Tibial artery (tissue), 4 donors: ENCODE results near the gene GRAP2.

Source experiments
- DNase-seq, 2 donors: peaks; one replicate each; pipeline ENCODE4 v3.0.0-alpha.2; 2019
- H3K27ac ChIP-seq, 2 donors: fragments of 200-600 bp; sonication (generic) in 1 of 2; 1 replicate in 1 of 2; 2 replicates in 1 of 2; pipeline ENCODE4 v1.5.1; 2018 to 2019; ENCODE audit warnings: mild to moderate bottlenecking in 1 of 2
- H3K27me3 ChIP-seq, 2 donors: fragments of 200-600 bp; sonication (generic) in 1 of 2; one replicate each; pipeline versions ENCODE4 v1.5.1 to v1.6.0; 2016 to 2019
- H3K36me3 ChIP-seq, 3 donors: fragments of 200-600 bp; sonication (generic) in 2 of 3; one replicate each; pipeline ENCODE4 v1.5.1; 2016 to 2019; ENCODE audit warnings: mild to moderate bottlenecking in 2 of 3
- H3K4me1 ChIP-seq, 4 donors: fragments of 200-600 bp; sonication (generic) in 2 of 4; 1 replicate in 3 of 4; 2 replicates in 1 of 4; pipeline ENCODE4 v1.5.1; 2016 to 2019
- H3K4me3 ChIP-seq, 2 donors: fragments of 200-600 bp; sonication (generic) in 1 of 2; 1 replicate in 1 of 2; 2 replicates in 1 of 2; pipeline ENCODE4 v1.5.1; 2018 to 2019; ENCODE audit warnings: mild to moderate bottlenecking in 2 of 2
- H3K9me3 ChIP-seq, 3 donors: fragments of 200-600 bp; sonication (generic) in 1 of 3; one replicate each; pipeline ENCODE4 v1.5.1; 2016 to 2019
- intact Hi-C: fragments of 100-400 bp; cut with DNase I; formaldehyde crosslinking; loops from one replicate; pipeline ENCODE4 v1.15.0; 2023; ENCODE audit warnings: low total_unique reads
- TF ChIP-seq, protein P1 (sequence below), 2 experiments: fragments of 200-600 bp in 1 of 2; fragments of 450-650 bp in 1 of 2; IDR thresholded peaks; one replicate each; pipeline ENCODE4 v1.5.1; 2017 to 2019; ENCODE audit warnings: antibody characterized with exemption in 2 of 2, mild to moderate bottlenecking in 1 of 2, moderate library complexity in 1 of 2

Gene GRAP2

DNA sequence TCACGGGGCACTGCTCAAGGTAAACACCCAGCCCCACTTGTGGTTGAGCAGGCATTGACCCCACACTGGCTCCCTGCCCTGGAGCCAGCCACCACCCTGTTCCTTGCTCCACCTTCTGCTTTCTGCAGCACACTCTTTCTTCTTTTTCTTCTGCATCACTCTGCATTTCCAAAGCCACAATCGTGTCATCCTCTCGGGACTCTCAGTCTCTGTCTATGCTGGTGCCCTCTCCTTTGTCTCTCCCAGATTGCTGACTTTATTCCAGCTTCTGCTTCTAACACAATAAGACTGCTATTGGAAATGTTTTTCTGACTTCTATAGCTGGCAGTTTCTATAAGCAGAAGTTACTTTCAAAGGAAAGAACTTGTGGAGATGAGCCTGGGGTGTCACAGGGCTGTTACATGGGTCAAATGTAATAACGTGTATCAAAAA lies 14.4 kb downstream of the GRAP2 start:
- Histone ChIP-seq H3K27ac (no peak overlapping the region), H3K4me3 (no peak overlapping the region), H3K4me1 (peaks cover 0 to 8% (median 2%) of the 10 kb centered on the region in 4 donors), H3K9me3 (no peaks in the 10 kb centered on the region), H3K27me3 (peaks cover 0 to 31% of the 10 kb centered on the region in 2 donors), H3K36me3 (no peaks in the 10 kb centered on the region)
- TF ChIP-seq, protein P1, sequence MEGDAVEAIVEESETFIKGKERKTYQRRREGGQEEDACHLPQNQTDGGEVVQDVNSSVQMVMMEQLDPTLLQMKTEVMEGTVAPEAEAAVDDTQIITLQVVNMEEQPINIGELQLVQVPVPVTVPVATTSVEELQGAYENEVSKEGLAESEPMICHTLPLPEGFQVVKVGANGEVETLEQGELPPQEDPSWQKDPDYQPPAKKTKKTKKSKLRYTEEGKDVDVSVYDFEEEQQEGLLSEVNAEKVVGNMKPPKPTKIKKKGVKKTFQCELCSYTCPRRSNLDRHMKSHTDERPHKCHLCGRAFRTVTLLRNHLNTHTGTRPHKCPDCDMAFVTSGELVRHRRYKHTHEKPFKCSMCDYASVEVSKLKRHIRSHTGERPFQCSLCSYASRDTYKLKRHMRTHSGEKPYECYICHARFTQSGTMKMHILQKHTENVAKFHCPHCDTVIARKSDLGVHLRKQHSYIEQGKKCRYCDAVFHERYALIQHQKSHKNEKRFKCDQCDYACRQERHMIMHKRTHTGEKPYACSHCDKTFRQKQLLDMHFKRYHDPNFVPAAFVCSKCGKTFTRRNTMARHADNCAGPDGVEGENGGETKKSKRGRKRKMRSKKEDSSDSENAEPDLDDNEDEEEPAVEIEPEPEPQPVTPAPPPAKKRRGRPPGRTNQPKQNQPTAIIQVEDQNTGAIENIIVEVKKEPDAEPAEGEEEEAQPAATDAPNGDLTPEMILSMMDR (IDR thresholded peaks at IDR 0.05) = no peak
- intact Hi-C loops = no loop called here
- no peak for DNase-seq

DNA sequence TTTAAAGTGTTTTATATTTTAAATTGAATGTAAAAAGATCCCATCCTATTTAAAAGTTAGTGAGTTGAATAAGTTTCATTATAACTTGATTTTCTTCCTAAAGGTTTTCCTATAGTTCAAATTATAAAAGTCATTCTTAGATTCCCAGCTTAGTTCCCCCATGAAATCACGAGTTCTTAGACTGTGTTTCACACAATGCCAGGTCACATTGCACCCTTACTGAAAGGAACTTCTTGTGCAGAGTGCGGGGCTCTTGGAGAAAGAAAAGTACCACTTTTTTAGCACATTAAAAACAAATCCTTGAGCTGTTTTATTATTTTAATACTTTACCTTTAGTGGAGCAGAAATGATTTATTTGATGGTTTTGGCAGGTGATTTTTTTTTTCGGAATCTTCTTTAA lies 15.6 kb downstream of the GRAP2 start:
- TF ChIP-seq, protein P1 (IDR thresholded peaks at IDR 0.05) = no peak
- Histone ChIP-seq H3K27me3 (peaks cover 0 to 37% of the 10 kb centered on the region in 2 donors), H3K4me1 (peaks cover 0 to 8% (median 2%) of the 10 kb centered on the region in 4 donors), H3K4me3 (no peak overlapping the region), H3K36me3 (no peaks in the 10 kb centered on the region), H3K27ac (no peak overlapping the region), H3K9me3 (no peaks in the 10 kb centered on the region)
- no peak for DNase-seq
- intact Hi-C loops = no loop called here

DNA sequence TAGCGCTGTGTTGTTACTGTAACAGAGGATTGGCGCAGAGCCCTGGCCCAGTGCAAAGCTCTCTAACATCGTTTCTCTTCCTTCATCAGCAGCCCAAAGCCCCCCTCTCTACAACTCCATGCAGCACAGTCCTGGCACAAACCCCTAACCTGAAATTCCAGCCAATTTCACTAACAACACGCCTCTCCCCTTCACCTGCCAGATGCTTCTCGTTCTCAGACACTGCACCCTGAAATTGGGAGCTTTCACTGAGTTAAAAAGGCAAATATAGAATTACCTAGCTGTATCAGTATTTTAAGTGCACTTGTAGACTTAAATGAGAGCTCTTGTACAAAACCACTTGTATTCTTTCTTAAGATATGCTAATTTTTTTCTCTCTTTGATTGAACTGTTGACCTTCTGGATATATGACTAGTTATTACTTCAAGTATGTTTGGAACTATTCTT lies 16.3 kb downstream of the GRAP2 start:
- TF ChIP-seq, protein P1 (IDR thresholded peaks at IDR 0.05) = no peak
- Histone ChIP-seq H3K4me3 (no peak overlapping the region), H3K9me3 (no peaks in the 10 kb centered on the region), H3K27me3 (peaks cover 0 to 29% of the 10 kb centered on the region in 2 donors), H3K4me1 (peaks cover 0 to 8% (median 2%) of the 10 kb centered on the region in 4 donors), H3K27ac (no peak overlapping the region), H3K36me3 (no peaks in the 10 kb centered on the region)
- intact Hi-C loops = no loop called here
- DNase-seq = no peak

DNA sequence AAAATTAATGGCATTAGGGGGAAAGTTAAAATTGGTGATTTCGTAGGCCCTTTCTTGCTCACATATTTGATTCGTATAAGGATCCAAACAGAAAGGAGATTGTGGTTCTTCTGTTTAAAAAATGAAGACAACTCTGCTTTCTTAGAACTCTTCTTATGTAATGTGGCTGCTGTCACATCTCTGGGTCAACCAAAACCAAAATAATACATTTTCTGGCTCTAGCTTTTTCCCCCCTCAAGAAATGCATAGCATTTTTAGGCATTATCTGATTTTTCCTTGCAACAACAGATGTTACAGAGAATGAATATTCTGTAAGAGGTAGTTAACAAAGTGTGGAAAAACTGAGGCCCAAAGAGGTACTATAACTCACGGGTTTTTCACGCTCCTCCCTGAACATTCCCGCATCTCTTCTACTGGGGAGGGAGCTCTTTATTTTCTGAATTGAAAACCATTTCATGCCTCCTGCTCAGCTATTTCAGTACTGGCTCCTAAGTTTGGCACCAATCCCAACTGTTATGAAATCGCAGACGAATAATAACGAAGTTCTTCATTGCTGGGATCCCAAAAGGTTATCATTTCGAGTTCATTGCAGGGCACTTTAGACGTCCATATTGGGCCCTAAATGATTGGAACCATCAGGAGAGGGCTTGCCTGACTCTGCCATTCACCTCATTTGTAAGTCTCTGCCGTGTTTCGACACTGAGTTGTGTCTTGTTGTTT lies 17.1 kb downstream of the GRAP2 start:
- TF ChIP-seq, protein P1 (IDR thresholded peaks at IDR 0.05) = no peak
- intact Hi-C loops = no loop called here

DNA sequence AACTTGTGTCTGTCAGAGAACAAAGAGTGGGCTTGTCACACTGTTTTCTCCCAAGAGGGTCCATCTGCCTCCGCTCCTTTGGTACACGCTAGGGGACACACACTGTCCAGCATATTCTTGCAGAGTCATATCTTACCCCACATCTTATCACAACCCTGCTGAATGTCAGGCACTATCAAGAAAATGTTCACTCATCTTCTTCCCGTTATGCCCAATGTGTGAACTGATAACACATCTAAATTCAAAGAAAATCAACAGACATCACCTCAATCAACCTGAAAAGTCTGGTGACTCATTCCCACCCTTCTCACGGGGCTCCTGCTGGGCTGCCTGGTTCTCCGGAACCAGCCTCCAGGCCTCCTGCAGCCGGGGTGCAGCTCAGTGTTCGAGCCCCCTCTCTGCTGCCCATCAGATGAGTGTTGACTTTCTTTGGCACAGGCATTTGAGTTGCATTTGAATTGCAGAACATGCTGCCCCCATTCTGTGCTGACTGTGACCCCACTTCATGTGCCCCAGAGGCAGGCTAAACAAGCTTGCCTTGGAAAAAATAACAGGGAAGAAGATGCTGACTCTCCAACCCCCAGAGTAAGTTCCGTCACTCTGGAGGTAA lies 19.4 kb downstream of the GRAP2 start:
- intact Hi-C loops = no loop called here
- peaks cover 0 to 26% of the 10 kb centered on the region in 2 donors for H3K27me3 ChIP-seq
- TF ChIP-seq, protein P1 (IDR thresholded peaks at IDR 0.05) = no peak
- H3K4me3 ChIP-seq = no peak overlapping the region
- DNase-seq = no peak
- H3K4me1 ChIP-seq = peaks cover 0 to 8% (median 2%) of the 10 kb centered on the region in 4 donors
- no peak overlapping the region for H3K27ac ChIP-seq
- no peaks in the 10 kb centered on the region for H3K9me3 ChIP-seq
- no peaks in the 10 kb centered on the region for H3K36me3 ChIP-seq

More for the DNA sequence above, 17.1 kb downstream of the GRAP2 start:
- Histone ChIP-seq H3K27ac (no peak overlapping the region), H3K36me3 (no peaks in the 10 kb centered on the region), H3K4me3 (no peak overlapping the region), H3K9me3 (no peaks in the 10 kb centered on the region), H3K4me1 (peaks cover 0 to 8% (median 2%) of the 10 kb centered on the region in 4 donors), H3K27me3 (peaks cover 0 to 23% of the 10 kb centered on the region in 2 donors)
- DNase-seq = no peak
